HS-27A (cell line): ENCODE data around the gene RBM5.

ENCODE experiments used
- DNase-seq: peaks from one replicate; pipeline ENCODE4 v3.0.0-alpha.2; 2012; ENCODE audit warnings: low read depth, missing footprints

Gene RBM5

GRCh38 chr3:50138266-50139200 is 49.8 kb downstream of the RBM5 start:
- no peak for DNase-seq

GRCh38 chr3:50139308-50139707 is 50.6 kb downstream of the RBM5 start:
- DNase-seq = no peak

GRCh38 chr3:50139718-50140423 is 51.2 kb downstream of the RBM5 start:
- no peak for DNase-seq

- DNase-seq = no peak
These were observed 52.3 kb downstream of the RBM5 start for GRCh38 chr3:50140990-50141389.

GRCh38 chr3:50146316-50146901 is 57.7 kb downstream of the RBM5 start:
- no peak for DNase-seq

- no peak for DNase-seq
These were observed 58.3 kb downstream of the RBM5 start for GRCh38 chr3:50147016-50147415.

GRCh38 chr3:50147447-50147846 is 58.7 kb downstream of the RBM5 start:
- no peak for DNase-seq

- no peak for DNase-seq
These were observed 59.1 kb downstream of the RBM5 start for GRCh38 chr3:50147861-50148260.

GRCh38 chr3:50150404-50150750 is 61.7 kb downstream of the RBM5 start:
- DNase-seq = no peak

- no peak for DNase-seq
These were observed 62.4 kb downstream of the RBM5 start for GRCh38 chr3:50150863-50151686.

GRCh38 chr3:50151728-50152127 is 63.0 kb downstream of the RBM5 start:
- DNase-seq = no peak

GRCh38 chr3:50153782-50154475 is 65.2 kb downstream of the RBM5 start:
- no peak for DNase-seq

GRCh38 chr3:50154476-50154839 is 65.7 kb downstream of the RBM5 start:
- no peak for DNase-seq

- DNase-seq = no peak
These were observed 66.2 kb downstream of the RBM5 start, which contains the start of gene SEMA3F for GRCh38 chr3:50154840-50155490. Gene SEMA3F, plus strand, starts transcription at chr3:50155324. Its CDS starts 4,299 bp downstream, at chr3:50159623.

- no peak for DNase-seq
These were observed 66.8 kb downstream of the RBM5 start for GRCh38 chr3:50155491-50155878.

- no peak for DNase-seq
These were observed 67.2 kb downstream of the RBM5 start for GRCh38 chr3:50155891-50156290.

GRCh38 chr3:50156549-50157493 is 68.1 kb downstream of the RBM5 start:
- no peak for DNase-seq

- no peak for DNase-seq
These were observed 69.3 kb downstream of the RBM5 start for GRCh38 chr3:50157827-50158529.

- no peak for DNase-seq
These were observed 69.9 kb downstream of the RBM5 start for GRCh38 chr3:50158530-50159146.
